NCI-H146 treated with DMSO at 0.1 percent for 48 hours (cell line): ENCODE measurements around the gene DUOX2.
"Not testable (repeated sequence)": the region's sequence is repeated elsewhere in the genome, so short reads cannot be mapped to it uniquely, and the experiment has no call there.

ENCODE experiments used
- DNase-seq: peaks from one replicate; lab custom pipeline; 2025; ENCODE audit not compliant: unreplicated experiment; lab: John Stamatoyannopoulos, UW

Gene DUOX2

DNA sequence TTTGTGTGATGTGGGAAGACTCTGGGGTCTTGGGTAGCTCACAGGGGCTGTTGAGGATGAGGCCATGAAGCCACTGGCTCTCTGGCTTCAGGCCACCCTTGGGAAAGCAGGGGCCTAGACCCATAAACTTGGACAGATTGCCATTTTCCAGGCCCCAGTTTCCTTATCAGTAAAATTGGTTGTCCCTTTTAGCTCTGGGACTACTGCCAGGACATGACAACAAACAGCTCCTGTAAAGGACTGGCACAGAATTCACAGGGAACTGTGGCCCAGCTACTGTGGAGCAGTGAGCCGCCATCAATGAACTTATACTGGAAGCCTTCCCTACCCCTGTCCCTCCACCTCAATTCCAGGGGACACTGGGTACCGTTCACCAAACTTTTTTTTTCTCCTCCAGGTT is 36.6 kb downstream of the DUOX2 start:
- DNase-seq = not testable (repeated sequence)

- not testable (repeated sequence) for DNase-seq
These were observed 38.3 kb downstream of the DUOX2 start for GRCh38 chr15:45075440-45076320.

- DNase-seq = not testable (repeated sequence)
These were observed 40.4 kb downstream of the DUOX2 start for GRCh38 chr15:45073602-45074001.

DNA sequence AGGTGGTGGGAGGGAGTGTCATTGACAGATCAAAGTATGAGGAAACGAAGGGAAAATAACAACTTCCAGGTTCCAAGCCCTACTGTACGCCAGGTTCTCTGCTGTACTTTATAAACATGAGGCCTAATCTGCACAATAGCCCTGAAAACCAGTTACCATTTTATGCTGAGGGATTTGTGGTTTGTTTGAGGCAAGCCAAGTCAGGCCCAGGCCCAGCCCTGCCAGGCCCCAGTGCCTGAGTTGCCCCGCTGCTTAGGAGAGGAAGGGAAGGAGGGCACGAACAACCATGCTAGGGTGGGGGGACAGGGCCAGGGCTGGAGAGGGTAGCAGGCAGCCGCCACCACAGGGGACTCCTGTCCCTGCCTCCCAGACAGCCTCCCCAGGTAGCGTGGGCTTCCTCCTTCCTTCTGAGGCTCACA is 44.0 kb downstream of the DUOX2 start:
- not testable (repeated sequence) for DNase-seq

GRCh38 chr15:45064386-45064785 is 49.6 kb downstream of the DUOX2 start:
- no peak for DNase-seq

- DNase-seq = not testable (repeated sequence)
These were observed 51.7 kb downstream of the DUOX2 start for GRCh38 chr15:45062301-45062700.

GRCh38 chr15:45058690-45059675 is 55.0 kb downstream of the DUOX2 start:
- DNase-seq = not testable (repeated sequence)

- DNase-seq = not testable (repeated sequence)
These were observed 61.3 kb downstream of the DUOX2 start for GRCh38 chr15:45052676-45053075.

- DNase-seq = no peak
These were observed 63.4 kb downstream of the DUOX2 start for GRCh38 chr15:45050587-45050986.

DNA sequence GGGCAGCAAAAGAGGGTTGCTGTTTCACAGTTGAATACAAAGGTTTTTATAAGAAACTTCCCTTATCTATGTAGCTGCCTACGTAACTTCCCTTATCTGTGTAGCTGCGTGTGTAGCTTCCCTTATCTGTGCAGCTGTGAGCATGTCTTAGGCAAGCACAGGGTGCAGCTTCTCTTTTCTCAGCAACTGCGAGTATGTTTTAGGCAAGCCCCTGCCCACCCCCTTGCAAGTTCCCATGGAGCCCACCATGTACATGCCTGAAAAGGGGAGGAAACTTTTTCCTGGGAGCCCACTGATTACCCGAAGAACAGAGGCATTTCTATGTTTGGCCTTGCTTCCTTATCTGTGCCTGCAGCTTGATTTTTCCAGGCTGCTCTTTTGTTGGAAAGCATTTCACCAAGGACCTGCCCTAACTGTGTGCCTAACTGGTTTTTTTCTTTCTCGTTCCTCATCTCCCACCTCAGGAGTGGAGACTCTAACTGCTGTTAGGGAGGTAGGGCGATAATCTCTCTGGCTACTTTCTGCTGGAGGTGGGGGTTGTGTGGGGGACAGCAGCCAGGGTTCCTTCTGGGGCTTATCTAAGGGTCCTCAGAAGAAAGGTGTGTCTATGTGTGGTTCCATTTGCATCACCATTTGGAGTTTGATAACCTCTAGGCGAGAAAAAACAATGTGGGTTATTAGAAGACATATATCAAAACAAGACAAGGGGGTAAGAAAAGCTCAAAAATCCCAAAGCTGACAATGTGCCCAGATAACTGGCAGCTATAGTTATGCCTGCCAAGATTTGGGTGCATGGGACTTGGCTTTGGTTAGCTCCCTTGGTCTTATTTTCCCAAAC is 65.0 kb downstream of the DUOX2 start:
- DNase-seq = no peak

DNA sequence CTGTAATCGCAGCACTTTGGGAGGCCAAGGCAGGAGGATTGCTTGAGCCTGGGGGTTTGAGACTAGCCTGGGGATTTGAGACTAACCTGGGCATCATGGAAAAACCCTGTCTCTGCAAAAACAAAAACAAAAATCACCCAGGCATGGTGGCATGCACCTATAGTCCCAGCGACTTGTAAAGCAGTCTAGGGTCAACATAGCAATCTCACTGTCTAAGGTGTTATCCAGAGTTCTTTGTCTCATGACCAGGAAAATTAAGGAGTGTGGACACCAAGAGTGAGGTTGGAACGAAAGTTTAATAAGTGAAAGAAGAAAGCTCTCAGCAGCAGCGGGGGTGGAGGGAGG is 65.6 kb downstream of the DUOX2 start:
- DNase-seq = not testable (repeated sequence)

DNA sequence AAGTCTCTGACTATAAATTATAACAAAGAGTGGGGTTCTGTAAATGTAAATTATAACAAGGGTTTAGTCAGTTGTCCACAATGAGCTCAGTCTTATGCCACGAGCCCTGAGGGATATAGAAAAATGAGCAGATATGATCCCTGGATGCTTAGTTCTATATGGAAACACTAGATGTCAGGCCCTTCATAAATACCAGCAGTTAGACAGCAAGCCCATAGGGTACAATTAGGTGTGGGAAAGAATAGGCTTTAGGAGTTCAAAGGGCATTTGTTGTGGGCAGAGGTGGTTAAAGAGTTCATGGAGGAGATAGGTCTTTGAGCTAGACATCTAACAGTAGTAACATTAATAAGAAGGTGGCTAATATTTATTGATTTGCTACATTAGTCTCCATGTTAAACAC is 69.7 kb downstream of the DUOX2 start:
- not testable (repeated sequence) for DNase-seq

GRCh38 chr15:45042859-45043258 is 71.1 kb downstream of the DUOX2 start:
- DNase-seq = not testable (repeated sequence)
